ENCODE measurements around the gene LRP10.

DNA sequence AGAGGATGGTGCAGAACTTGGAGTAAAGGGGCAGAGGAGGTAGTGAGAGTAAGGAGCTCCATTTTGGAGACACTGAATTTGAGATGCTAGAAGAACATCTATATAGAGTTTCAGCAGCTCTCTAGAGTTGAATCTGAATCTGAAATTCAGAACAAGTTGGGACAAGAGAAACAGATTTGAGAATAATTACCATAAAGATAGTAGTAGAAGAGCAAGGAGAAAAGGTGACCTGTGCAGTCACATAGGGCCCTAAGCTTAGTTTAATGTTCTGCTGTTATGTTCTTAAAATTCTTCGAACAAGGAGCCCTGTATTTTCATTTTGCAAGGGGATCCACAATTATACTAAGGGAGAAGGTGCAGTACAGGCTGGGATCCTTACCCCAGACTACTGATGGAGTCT lies 18.9 kb downstream of the LRP10 start:
- no peak for TF ChIP-seq POLR2A (IDR thresholded peaks at IDR 0.05; ENCODE audit: low read length)
- no peak for TF ChIP-seq GATA1 (IDR thresholded peaks at IDR 0.05; ENCODE audit: low read depth, low read length)
